HG03025 (cell line): Measurements from ENCODE around the gene PABPN1.

Source experiments
- ATAC-seq: cut with Tn5 transposase; IDR thresholded peaks from one replicate; pipeline ENCODE4 v1.9.1; 2021; ENCODE audit warnings: mild to moderate bottlenecking, moderate library complexity; ENCODE audit not compliant: unreplicated experiment, low FRiP score

Gene PABPN1

DNA sequence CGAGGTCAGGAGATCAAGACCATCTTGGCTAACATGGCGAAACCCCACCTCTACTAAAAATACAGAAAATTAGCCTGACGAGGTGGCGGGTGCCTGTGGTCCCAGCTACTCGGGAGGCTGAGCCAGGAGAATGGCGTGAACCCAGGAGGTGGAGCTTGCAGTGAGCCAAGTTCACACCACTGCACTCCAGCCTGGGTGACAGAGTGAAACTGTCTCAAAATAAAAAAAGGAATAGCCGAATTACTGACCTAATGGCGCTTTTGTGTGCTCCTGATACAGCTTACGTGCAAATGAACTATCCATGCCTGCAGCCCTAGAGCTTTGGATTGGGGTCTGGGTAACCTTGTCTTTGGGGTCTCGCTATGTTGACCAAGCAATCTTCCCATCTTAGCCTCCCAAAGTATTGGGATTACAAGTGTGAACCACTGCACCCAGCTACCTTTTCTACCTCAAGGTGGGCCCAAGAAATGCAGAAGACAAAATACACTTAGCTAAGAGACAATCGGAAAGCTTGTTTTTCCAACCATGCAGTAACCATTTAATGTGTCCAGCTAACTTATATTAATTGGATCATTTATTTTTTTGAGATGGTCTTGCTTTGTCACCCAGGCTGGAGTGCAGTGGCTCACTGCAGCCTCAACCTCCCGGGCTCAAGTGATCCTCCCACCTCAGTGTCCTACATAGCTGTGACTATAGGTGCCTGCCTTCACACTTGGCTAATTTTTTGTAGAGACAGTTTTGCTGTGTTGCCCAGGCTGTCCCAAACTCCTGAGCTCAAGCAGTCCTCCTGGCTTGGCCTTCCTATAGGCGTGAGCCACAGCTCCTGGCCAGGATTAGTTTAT, 5.5 kb downstream of the PABPN1 start:
- no peak for ATAC-seq

DNA sequence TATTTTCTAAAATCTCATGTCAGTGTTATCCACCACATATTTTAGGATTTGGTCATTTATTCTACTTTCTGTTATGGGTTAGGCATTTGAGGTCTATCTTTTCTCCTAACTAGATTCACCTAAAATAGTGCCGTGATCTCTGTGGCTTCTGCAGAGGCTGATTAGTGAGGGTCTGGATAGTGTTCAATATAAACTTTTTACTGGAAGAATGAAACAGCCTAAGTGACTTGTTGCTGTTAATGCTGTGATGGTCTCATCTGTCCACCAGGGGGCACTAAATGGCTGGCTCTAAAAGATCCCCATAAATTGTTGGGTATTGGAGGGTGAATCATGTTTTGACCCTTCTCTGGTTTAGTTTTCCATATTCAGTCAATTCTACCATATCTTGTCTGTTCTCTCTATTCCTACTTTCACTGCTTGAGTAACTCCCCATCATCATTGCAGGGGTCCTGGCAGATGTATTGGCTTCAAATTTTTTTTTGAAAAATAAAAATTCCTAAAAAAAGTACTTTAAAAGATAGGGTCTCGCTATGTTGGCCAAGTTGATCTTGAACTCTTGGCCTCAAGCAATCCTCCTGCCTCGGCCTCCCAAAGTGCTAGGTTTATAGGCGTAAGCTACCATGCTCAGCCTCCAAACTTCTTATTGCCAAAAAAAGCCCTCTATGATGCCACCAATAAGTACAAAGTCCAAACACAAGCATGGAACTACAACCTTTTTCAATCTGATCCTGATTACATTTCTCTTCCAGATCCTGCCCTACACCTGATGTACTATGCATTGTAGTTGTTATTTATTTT, 6.9 kb downstream of the PABPN1 start:
- no peak for ATAC-seq

DNA sequence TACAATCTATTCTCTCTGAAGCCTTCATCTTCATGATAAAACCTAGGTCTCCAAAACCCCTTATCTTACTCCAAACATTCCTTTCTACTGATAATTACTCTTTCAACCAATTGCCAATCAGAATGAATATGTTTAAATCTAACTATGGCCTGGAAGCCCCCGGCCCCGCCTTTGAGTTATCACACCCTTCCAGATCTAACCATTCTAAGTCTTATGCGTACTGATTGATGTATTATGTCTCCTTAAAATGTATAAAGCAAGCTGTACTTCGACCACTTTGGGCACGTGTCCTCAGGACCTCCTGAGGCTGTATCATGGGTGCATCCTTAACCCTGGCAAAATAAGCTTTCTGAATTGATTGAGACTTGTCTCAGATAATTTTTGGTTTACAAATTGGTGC, 14.4 kb downstream of the PABPN1 start:
- no peak for ATAC-seq

DNA sequence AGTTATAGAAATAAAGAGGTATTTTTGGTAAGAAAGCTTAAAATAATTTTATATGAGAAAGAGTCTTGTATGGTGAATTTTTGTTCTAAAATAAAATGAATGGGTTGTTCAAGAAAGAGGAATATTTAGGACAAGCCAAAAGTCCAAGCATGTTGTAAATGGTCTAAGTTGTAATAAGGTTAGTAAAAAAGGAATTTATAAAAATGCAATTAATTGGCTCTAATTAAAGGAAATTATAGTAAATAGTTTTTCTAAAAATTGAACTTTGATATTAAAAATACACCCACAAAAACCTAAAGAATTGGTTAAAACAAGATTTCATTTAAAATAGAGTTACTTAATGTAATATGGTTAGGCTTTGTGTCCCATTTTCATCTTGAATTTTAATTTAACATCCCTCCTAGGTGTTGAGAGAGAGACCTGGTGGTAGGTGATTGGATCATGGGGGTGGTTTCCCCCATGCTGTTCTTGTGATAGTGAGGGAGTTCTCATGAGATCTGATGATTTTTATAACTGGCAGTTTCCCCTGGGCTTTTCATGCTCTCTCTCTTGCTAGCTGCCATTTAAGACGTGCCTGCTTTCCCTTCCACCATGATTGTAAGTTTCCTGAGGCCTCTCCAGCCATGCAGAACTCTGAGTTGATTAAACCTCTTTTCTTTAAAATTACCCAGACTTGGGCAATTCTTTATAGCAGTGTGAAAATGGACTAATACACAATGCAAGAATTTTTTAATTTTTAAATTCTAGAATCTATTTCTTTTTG, 18.4 kb downstream of the PABPN1 start:
- ATAC-seq, result no peak

DNA sequence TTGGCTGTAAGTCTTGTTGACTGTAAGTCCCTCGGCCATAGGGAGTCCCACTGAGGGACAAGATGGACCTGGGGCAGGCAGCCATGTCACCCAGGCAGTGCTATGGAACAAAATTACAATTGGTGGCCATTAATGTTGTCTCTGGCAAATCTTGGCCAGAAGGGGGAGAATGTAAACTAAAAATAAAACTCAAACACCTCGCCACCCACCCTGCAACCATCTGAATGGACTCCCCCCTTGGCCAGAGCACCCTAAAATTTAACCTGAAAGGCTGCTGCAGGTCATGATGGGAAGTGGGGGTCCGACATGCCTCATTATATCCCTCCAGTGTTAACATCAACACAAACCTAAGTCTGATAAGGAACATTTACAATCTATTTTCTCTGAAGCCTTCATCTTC, 23.2 kb downstream of the PABPN1 start:
- ATAC-seq, result no peak

DNA sequence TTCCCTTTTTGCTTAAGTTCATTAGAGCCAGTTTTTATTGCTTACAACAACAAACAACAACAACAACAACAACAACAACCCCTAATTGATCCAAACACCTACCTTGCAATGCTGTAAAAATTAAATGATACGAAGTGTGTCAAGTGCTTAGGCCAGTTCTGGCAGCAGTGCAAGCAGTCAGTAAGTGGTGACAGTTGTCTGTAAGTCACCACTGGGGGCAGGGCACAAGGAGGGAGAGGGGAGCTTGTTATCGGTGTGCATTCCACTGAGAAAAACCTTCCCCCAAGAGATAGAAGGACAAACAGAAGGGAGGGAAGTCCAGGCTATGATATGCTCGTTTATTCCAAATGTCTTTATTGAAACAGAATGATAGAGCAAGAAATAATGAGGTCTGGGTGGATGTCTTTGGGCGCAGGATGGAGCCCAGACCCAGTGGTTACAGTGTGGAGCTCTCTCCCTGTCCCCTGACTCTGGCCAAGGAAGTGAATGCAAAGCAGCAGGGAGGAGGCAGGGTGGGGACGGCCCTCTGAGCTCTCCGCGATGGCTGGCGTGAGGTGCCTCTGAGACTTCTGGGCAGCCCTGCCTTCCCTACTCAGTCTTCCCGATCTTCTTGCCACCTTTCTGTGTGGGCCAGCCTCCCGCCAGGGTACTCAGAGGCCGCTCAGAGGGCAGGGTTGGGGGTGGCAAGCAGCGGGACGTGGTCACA, 24.9 kb downstream of the PABPN1 start:
- ATAC-seq, result no peak

DNA sequence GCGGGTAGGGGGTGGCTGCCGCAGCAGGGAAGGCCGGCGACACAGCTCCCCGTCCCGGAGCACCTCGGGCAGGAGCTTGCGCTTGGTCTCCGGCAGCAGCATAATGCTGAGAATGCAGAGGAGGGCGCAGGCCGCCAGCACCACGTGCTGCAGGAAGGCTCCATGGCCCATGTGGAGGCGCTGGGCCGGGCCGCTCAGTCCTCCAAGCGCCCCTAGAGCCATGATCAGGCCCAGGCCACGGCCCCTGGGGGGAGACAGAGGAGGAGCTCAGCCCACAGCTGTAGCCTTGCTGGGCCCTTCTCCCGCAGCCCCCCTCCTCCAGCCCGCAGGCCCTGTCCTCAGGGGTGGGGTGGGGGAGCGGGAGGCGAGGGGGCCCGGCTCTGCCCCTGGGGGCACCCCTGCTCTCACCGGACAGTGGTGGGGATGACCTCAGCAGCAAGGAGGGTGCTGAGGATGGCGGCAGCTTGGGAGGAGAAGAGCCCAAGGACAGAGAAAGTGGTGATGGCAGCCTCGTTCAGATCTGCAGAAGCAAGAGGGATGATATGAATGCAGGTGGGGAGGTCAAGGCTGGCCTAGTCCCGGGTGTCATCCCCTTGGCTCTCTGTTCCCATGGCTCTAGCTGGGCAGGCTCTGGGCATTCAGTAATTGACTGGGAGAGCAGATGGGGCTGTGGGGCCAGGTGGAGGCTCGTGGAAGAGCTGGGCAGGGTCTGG, 25.6 kb downstream of the PABPN1 start:
- ATAC-seq, result no peak

DNA sequence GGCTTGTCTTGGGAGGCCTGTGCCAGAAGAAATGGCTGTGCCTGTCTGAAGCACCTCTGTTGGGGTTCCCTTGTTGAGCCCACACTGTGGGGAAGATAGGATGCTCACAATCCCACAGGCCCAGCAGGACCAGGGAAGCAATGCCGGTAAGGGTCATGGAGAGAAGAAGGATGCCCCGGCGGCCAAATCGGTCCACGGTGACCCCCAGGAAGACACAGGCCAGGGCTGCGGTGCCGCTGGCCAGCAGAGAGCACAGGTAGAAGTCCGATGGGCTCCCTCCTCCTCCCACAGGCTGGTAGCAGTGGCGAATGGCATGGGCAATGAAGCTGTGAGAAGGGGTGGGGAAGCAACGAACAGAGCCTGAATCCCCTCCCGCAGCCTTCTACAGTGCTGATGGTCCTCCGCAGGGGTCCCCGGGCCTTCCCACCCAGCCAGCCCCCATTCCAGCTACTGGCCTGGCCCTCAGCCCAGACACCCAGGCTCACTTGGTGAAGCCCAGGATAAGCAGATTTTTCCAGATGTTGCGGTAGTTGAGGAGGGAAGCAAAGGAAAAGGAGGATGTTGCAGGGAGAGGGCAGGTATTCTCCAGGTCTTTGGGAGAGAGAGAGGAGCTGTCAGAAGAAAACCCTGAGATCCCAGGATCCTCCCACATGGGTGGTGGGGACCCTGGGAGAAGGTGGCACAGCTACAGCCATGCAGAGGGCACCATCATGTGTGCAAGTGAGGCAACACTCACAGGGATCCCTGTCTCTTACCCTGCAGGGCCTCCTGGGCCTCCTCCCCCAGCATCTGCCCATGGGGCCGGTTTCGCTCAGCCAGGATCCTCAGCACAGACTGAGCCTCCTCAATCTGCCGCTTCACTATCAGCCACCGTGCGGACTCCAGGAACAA, 26.4 kb downstream of the PABPN1 start:
- no peak for ATAC-seq

DNA sequence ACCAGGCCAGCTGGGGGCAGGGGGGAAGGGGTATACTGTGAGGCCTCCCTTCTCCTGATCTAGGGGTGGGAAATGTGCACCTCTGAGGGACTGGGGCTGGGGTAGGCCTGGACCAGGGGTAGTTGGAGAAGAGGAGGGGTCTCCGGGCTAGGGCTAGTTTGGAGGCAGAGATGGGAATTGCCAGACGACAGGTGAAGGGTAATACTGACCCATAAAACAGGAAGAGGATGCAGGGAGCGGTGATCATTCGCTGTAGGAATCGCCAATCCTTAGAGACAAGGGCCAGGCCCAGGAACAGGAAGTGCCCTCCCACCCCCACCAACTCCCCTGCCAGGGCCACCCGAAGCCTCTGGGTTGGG, 27.0 kb downstream of the PABPN1 start:
- no peak for ATAC-seq

DNA sequence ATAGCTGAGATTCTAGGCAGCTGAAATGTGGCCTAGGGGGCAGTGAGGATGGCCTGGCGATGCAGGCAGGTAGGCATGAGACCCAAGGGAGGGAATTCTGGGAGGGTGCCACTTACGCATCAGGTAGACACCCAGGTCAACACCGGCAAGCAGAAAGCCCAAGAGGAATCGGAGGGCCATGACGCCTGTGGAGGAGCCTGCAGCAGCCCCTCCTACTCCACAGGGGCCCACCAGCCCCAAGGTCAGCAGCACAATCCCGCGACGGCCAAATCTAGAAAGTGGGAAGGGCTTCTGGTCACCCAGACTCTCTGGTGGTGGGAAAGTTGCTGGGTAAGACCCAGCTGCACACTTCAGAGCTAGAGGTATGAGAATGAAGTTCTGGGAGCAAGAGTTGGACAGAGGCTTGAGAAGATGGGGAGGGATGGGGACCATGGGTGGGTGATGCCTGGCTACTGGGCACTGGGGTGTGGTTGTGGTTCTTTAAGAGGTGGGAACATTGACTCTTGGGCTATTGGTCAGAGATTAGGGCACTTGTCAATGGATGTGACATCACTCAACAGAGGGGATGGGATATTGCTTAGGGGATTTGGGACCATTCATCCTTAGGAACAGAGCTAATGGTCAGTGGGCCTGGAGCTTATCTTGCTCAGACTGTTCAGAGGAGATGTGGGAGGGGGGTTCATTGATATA, 28.0 kb downstream of the PABPN1 start:
- no peak for ATAC-seq

DNA sequence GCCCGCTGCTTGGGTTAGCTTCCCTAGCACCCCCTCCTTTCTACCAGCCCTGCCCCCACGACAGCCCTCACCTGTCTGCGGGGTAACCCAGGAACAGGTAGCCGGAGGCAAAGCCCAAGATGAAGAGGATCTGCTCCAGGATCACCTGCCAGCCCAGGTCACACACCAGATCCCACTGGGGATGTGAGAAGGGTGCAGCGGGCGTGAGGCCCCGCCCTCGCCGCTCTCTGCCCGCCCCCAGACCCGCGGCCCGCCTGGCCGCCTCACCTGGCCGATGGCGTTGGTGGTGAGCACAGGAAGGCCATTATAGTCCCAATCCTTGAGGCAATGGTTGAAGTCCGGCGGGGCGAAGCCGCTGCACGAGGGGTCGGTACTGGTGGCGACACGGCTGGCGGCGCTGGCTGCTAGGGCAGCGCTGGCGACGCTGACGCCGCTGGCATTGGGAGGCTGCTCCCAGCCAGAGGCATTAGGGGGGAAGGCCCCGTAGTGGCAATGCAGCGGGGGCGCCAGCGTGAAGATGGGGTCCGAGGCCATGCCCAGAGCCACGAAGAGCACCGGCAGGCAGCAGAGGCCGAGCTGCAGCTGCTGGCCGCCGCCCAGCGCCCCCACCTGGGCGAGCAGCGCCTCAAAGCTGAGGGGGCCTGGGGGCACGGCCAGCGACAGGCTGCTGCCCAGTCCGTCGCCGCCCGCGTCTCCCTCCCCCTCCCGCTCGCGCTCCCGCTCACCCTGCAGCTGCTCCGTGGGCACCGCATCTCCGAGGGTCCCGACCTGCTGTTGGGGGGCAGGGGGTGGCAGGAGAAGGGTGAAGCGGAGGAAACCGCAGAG, 30.6 kb downstream of the PABPN1 start:
- no peak for ATAC-seq

DNA sequence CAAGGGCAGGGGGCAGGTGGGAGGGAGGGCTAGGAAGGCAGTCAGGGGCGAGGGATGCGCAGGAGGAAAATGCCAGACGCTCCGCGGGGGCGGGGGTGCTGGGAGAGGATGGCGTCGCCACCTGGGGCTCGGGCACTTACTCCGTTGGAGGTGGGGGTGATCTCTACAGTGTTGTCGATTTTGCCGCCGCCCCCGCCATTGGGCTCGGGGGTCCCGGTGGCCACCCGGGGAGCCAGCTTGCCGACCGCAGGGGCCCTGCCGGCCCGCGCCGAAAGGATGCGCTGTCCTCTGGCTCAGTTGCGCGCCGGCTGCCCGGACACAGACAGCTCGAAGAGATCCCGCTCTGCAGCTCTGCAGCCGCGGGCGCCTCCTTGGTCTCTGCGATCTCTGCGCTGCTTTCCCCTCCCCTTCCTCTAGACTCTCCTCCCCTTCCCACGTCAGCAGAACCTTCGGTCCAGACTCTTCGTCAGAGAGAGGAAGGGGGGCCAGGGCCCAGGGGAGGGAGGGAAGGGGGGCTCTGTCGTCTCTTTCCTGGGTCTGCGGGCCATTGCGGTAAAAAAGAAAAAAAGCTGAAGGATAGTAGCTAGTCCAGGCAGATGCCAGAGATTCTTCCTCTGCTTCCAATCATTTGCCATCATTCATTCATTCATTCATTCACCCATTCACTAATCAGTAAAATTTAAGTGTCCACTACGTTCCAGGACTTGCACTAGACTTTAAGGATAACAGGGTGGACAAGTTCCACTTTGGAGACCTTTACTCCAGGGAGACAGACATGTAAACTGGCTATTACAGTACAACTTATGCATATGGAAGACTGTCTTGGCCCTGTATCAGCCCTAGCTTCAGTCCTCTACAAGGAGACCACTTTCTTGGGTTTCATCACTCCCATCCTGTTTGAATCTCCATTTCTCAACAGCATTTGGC, 31.5 kb downstream of the PABPN1 start, which contains the start of gene SLC22A17:
TSS of gene SLC22A17 (minus strand) at position 382 of the 927 bp plus-strand sequence.
- ATAC-seq, result no peak

DNA sequence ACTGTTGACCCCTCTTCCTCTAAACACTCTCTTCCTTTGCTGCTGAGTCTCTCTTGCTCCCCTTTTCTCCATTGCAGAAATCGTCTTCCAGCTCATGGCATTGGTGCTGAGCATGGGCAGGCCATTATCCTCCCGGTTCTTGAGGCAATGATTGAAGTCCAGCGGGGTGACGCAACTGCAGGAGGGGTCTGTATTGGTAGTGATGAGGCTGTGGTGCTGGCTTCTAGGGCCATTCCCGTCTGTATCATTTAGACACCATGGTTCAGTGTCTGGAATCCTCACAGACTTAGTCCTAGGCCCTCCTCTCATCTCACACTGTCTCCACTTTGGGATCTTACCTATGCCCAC, 32.1 kb downstream of the PABPN1 start:
- no peak for ATAC-seq

DNA sequence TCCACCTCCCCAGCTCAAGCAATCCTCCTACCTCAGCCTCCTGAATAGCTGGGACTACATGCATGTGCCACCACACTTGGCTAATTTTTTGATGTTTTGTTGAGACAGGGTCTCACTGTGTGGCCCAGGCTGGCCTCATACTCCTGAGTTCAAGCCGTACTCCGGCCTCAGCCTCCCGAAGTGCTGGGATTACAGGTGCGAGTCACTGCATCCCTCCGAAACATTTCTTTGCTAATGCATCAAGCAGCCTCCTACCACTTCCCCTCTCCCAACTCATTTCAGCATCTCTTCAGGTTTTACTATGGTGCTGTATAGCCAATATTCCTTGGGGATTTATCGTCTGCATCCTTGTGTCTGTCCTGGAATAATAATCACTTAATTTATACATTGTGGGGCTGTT, 33.7 kb downstream of the PABPN1 start:
- ATAC-seq, result no peak

DNA sequence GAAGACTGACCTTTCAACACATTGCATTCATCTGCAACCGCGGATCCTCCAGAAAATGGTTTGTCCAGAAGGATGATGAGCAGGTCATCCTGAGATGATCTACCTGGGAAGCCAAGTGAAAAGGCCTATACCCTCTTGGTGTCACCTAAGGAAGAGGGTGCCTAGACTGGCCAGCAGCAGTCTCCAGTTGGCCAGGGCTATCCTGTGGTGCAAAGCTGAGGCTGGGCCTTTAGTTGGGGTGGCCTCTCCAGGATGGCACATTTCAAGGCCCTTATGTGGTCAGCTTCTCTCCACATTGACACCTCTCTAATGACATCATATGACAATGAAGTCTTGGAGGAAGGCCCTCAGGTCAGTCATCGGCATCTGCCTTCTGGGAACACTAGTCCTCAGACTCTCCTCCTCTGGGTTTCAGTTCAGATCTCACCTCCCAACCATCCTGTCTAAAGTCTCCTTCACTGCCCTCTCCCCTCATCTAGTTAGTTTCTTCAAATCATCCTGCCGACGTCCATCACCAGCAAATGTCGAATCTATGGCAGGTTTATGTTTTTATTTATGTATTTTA, 34.7 kb downstream of the PABPN1 start:
- ATAC-seq, result no peak

DNA sequence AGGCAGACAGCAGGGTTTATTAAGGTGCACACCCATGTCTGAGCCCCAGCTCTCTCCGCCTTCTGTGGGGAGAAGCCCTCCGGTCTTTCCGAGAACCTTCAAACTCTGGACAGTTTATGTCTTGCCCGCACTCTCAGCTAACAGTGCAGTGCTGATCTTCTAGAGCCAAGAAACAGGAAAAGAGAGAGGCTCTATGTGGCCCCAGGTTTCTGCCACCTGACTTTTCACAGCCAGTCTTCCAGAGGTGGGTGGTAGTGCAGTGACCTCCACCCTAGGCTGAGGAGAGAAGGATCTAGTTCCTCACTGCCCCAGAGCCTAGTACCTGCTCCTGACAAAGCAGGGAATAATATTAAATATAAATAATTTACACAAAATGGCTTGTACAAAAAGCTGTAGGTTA, 35.4 kb downstream of the PABPN1 start:
- no peak for ATAC-seq
